Measurements from ENCODE around the gene FLII.

Gene FLII

GRCh38 chr17:18247613-18248001, 10.9 kb downstream of the FLII start:
- TF ChIP-seq FEZF1 (tag by site-specific recombination; IDR thresholded peaks at IDR 0.05) (no peak), ZNF600 (tag by site-specific recombination; IDR thresholded peaks at IDR 0.05) (0 out of 2 replicates have a peak, but pooled peaks have one; percentile 31)
- CTCF ChIA-PET, result interaction anchor here (0.6 to 1.4 kb wide), 8 partner anchors 9 to 1584 kb away, joined by 3 to 5 read pairs (median 3); no protein-coding TSS in a partner anchor
- no peak overlapping the region for H3K27ac ChIP-seq (ENCODE audit: extremely low read depth, low read depth, low read length)
- POLR2A ChIA-PET, result interaction anchor here (0.6 to 3.7 kb wide), 6 partner anchors 10 to 98 kb away, joined by 3 to 12 read pairs (median 4); partner anchors contain the start of genes ALKBH5 and MIEF2
- no peak overlapping the region for H3K4me3 ChIP-seq (ENCODE audit: low read depth, low read length)
- H3K4me1 ChIP-seq (ENCODE audit: control insufficient read depth, insufficient read depth, low read length), result no peaks in the 10 kb centered on the region
- no peaks in the 10 kb centered on the region for H3K9me3 ChIP-seq (ENCODE audit: control insufficient read depth, insufficient read depth, low read depth, low read length)
- H3K36me3 ChIP-seq (ENCODE audit: control insufficient read depth in 2 of 2, insufficient read depth in 1 of 2, low read length in 2 of 2), result peaks cover 10 to 88% of the 10 kb centered on the region in 2 experiments; a peak in 2 of 3 replicates

- Histone ChIP-seq H3K9me3 (ENCODE audit: control insufficient read depth, insufficient read depth, low read depth, low read length) (no peaks in the 10 kb centered on the region), H3K4me1 (ENCODE audit: control insufficient read depth, insufficient read depth, low read length) (no peaks in the 10 kb centered on the region), H3K27ac (ENCODE audit: extremely low read depth, low read depth, low read length) (0 out of 2 replicates have a peak overlapping the region, but pooled peaks have one; percentile 24), H3K4me3 (ENCODE audit: low read depth, low read length) (no peak overlapping the region), H3K36me3 (ENCODE audit: control insufficient read depth in 2 of 2, insufficient read depth in 1 of 2, low read length in 2 of 2) (peaks cover 6 to 88% of the 10 kb centered on the region in 2 experiments; a peak in 2 of 3 replicates)
- ChIA-PET CTCF (interaction anchor here (0.5 to 1.4 kb wide), 9 partner anchors 10 to 1585 kb away, joined by 3 to 5 read pairs (median 3); no protein-coding TSS in a partner anchor), POLR2A (interaction anchor here (0.6 to 3.7 kb wide), 6 partner anchors 11 to 98 kb away, joined by 3 to 12 read pairs (median 4); partner anchors contain the start of genes ALKBH5 and MIEF2)
- TF ChIP-seq TCF7L2 (IDR thresholded peaks at IDR 0.05; ENCODE audit: borderline replicate concordance, low read depth, low read length), result no peak
- TF ChIP-seq ZNF221 (tag by site-specific recombination; IDR thresholded peaks at IDR 0.05; ENCODE audit: borderline replicate concordance), result no peak
- no peak for TF ChIP-seq ZNF335 (tag by site-specific recombination; conservative IDR thresholded peaks at IDR 0.05)
- no peak for TF ChIP-seq PRDM6 (tag by site-specific recombination; IDR thresholded peaks at IDR 0.05)
- no peak for TF ChIP-seq ZNF561 (tag by site-specific recombination; IDR thresholded peaks at IDR 0.05; ENCODE audit: borderline replicate concordance)
- no peak for TF ChIP-seq REST (tag by site-specific recombination; IDR thresholded peaks at IDR 0.05)
- no peak for TF ChIP-seq PRDM1 (tag by site-specific recombination; IDR thresholded peaks at IDR 0.05)
- TF ChIP-seq, protein P1, sequence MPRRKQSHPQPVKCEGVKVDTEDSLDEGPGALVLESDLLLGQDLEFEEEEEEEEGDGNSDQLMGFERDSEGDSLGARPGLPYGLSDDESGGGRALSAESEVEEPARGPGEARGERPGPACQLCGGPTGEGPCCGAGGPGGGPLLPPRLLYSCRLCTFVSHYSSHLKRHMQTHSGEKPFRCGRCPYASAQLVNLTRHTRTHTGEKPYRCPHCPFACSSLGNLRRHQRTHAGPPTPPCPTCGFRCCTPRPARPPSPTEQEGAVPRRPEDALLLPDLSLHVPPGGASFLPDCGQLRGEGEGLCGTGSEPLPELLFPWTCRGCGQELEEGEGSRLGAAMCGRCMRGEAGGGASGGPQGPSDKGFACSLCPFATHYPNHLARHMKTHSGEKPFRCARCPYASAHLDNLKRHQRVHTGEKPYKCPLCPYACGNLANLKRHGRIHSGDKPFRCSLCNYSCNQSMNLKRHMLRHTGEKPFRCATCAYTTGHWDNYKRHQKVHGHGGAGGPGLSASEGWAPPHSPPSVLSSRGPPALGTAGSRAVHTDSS (tag by site-specific recombination; IDR thresholded peaks at IDR 0.05), result no peak
- TF ChIP-seq ZNF341 (tag by site-specific recombination; IDR thresholded peaks at IDR 0.05; ENCODE audit: low read depth), result no peak
- TF ChIP-seq BCL11B (tag by site-specific recombination; IDR thresholded peaks at IDR 0.05; ENCODE audit: low read depth), result no peak
- no peak for TF ChIP-seq PRDM4 (tag by site-specific recombination; IDR thresholded peaks at IDR 0.05)
- no peak for TF ChIP-seq ZNF521 (tag by site-specific recombination; IDR thresholded peaks at IDR 0.05)
- TF ChIP-seq ZNF169 (tag by site-specific recombination; IDR thresholded peaks at IDR 0.05), result no peak
- 0 out of 2 replicates have a peak, but pooled peaks have one; percentile 35 for TF ChIP-seq SP3 (tag by site-specific recombination; IDR thresholded peaks at IDR 0.05)
- peak; percentile 37; the same call in 1 of the 2 replicates for TF ChIP-seq PATZ1 (tag by site-specific recombination; IDR thresholded peaks at IDR 0.05)
- no peak for TF ChIP-seq ZNF776 (tag by site-specific recombination; IDR thresholded peaks at IDR 0.05; ENCODE audit: borderline replicate concordance)
- peak; percentile 69 for TF ChIP-seq SP2 (tag by site-specific recombination; IDR thresholded peaks at IDR 0.05)
- TF ChIP-seq KLF1 (tag by site-specific recombination; IDR thresholded peaks at IDR 0.05), result peak; percentile 87
Measured at GRCh38 chr17:18246880-18247612, 11.5 kb downstream of the FLII start.

Measured in HEK293 (cell line).